Body of pancreas (tissue), 4 donors: ENCODE results near the gene SERHL2. TPM values are rescaled to one million over a fixed set of nuclear protein-coding genes. Genes with fewer than 3 reads are reported as not detected.

Source experiments
- ATAC-seq: fragments of 150-250 bp; one replicate; pipeline ENCODE4 v1.9.1; 2016
- DNase-seq, 4 donors: peaks; one replicate each; pipeline ENCODE4 v3.0.0-alpha.2; 2019
- H3K27ac ChIP-seq, 4 donors: fragments of 200-600 bp; sonication (generic); 1 replicate in 3 of 4; 2 replicates in 1 of 4; pipeline versions ENCODE4 v1.5.1 to v1.6.1; 2016 to 2019; ENCODE audit warnings: mild to moderate bottlenecking in 1 of 4, mixed read lengths in 1 of 4, moderate library complexity in 1 of 4
- H3K27me3 ChIP-seq, 2 donors: fragments of 200-600 bp; sonication (generic); one replicate each; pipeline ENCODE4 v1.6.0; 2016; ENCODE audit warnings: mild to moderate bottlenecking in 1 of 2
- H3K36me3 ChIP-seq, 2 donors: fragments of 200-600 bp; sonication (generic); replicated peaks in 1 of 2; 2 replicates each; pipeline ENCODE4 v1.5.1; 2016; ENCODE audit warnings: low read depth in 2 of 2; ENCODE audit not compliant: insufficient read depth in 1 of 2
- H3K4me1 ChIP-seq: fragments of 200-600 bp; sonication (generic); one replicate; pipeline ENCODE4 v1.6.0; 2016
- H3K4me3 ChIP-seq, 2 donors: fragments of 200-600 bp; sonication (generic); 1 replicate in 1 of 2; 2 replicates in 1 of 2; pipeline ENCODE4 v1.5.1; 2016 to 2019
- H3K9me3 ChIP-seq, 3 donors: fragments of 200-600 bp; sonication (generic); 1 replicate in 2 of 3; 2 replicates in 1 of 3; pipeline ENCODE4 v1.5.1; 2016
- CTCF ChIP-seq, 7 experiments: fragments of 450-650 bp in 4 of 7; fragments of 200-600 bp in 3 of 7; sonication (generic) in 3 of 7; IDR thresholded peaks; one replicate each; pipeline ENCODE4 v1.5.1; 2016 to 2019; ENCODE audit warnings: antibody characterized with exemption in 7 of 7
- POLR2A ChIP-seq, 3 donors: fragments of 450-650 bp; IDR thresholded peaks; one replicate each; pipeline ENCODE4 v1.6.1; 2016; ENCODE audit warnings: antibody characterized with exemption in 3 of 3, mild to moderate bottlenecking in 2 of 3
- WGBS, 2 donors: methylation state at CpG; one replicate each; pipeline ENCODE4 v1.1.5; 2017; 5-methylcytosine and 5-hydroxymethylcytosine counted together
- intact Hi-C: fragments of 100-400 bp; cut with DNase I; formaldehyde crosslinking; loops from one replicate; pipeline ENCODE4 v1.15.1; 2023
- total RNA-seq, 2 donors: library from RNA; depleted of rRNA; stranded (reverse); fragments of >200 nt; gene quantifications; one replicate each; pipeline ENCODE4 v1.1.0, GENCODE V29; 2016

SERHL2 gene
- total RNA-seq, 2 donors from 2014 or later: 2.6 TPM; not detected in 1

- no peak overlapping the region for H3K4me3 ChIP-seq
- peaks cover 25% of the 10 kb centered on the region for H3K4me1 ChIP-seq
- H3K27me3 ChIP-seq: no peaks in the 10 kb centered on the region
- WGBS, 2 donors: 91 to 92% methylated on average over 32 to 33 of the region's 35 CpGs
- H3K9me3 ChIP-seq: no peaks in the 10 kb centered on the region
- DNase-seq (no peak), ATAC-seq (no peak)
- TF ChIP-seq POLR2A (IDR thresholded peaks at IDR 0.05): no peak
- TF ChIP-seq CTCF (IDR thresholded peaks at IDR 0.05): no peak
- peaks cover 0 to 9% of the 10 kb centered on the region in 2 donors for H3K36me3 ChIP-seq
- H3K27ac ChIP-seq: no peak overlapping the region
- intact Hi-C loops: no loop called here
These were observed 65.7 kb downstream of the SERHL2 start for GRCh38 chr22:42619261-42620063.

GRCh38 chr22:42620084-42620483, 66.3 kb downstream of the SERHL2 start:
- Histone ChIP-seq H3K27ac (no peak overlapping the region), H3K4me1 (peaks cover 25% of the 10 kb centered on the region), H3K36me3 (peaks cover 0 to 9% of the 10 kb centered on the region in 2 donors), H3K4me3 (no peak overlapping the region), H3K9me3 (no peaks in the 10 kb centered on the region), H3K27me3 (no peaks in the 10 kb centered on the region)
- TF ChIP-seq CTCF (IDR thresholded peaks at IDR 0.05) (no peak), POLR2A (IDR thresholded peaks at IDR 0.05) (no peak)
- no peak for DNase-seq
- no peak for ATAC-seq
- intact Hi-C loops: no loop called here
- 86% methylated on average over 3 to 4 of the region's 4 CpGs for WGBS, 2 donors

GRCh38 chr22:42621505-42622002, 67.8 kb downstream of the SERHL2 start:
- WGBS, 2 donors: 50 to 73% methylated on average over 6 to 11 of the region's 11 CpGs
- Histone ChIP-seq H3K36me3 (peaks cover 0 to 14% of the 10 kb centered on the region in 2 donors), H3K4me1 (peaks cover 11% of the 10 kb centered on the region), H3K27me3 (no peaks in the 10 kb centered on the region), H3K4me3 (no peak overlapping the region), H3K27ac (no peak overlapping the region), H3K9me3 (no peaks in the 10 kb centered on the region)
- ATAC-seq (peak; percentile 80), DNase-seq (peak; percentile 63 to 76 (median 71))
- intact Hi-C loops: no loop called here
- peak; percentile 80 to 93 (median 87) for TF ChIP-seq CTCF (IDR thresholded peaks at IDR 0.05)
- no peak for TF ChIP-seq POLR2A (IDR thresholded peaks at IDR 0.05)

GRCh38 chr22:42622061-42622710, 68.4 kb downstream of the SERHL2 start:
- WGBS, 2 donors: 88 to 89% methylated on average over 10 to 20 of the region's 20 CpGs
- Histone ChIP-seq H3K9me3 (no peaks in the 10 kb centered on the region), H3K27ac (no peak overlapping the region), H3K4me1 (peaks cover 8% of the 10 kb centered on the region), H3K4me3 (no peak overlapping the region), H3K36me3 (peaks cover 0 to 19% of the 10 kb centered on the region in 2 donors), H3K27me3 (no peaks in the 10 kb centered on the region)
- DNase-seq (no peak), ATAC-seq (no peak)
- TF ChIP-seq CTCF (IDR thresholded peaks at IDR 0.05) (no peak), POLR2A (IDR thresholded peaks at IDR 0.05) (no peak)
- intact Hi-C loops: no loop called here
